Type B pancreatic cell (in vitro differentiated cells): ENCODE results near the gene C1orf174. TPM values are rescaled to one million over a fixed set of nuclear protein-coding genes. Genes with fewer than 3 reads are reported as not detected.

Source experiments
- DNase-seq: peaks from one replicate; pipeline ENCODE4 v3.0.0; 2021; ENCODE audit warnings: mixed read lengths; ENCODE audit not compliant: unreplicated experiment; ENCODE audit errors: extremely low spot score
- H3K27ac Mint-ChIP-seq: 2 replicates; pipeline ENCODE4 v1.8.0; 2021; ENCODE audit warnings: mild to moderate bottlenecking, mixed read lengths
- H3K27me3 Mint-ChIP-seq: 2 replicates; pipeline ENCODE4 v1.8.0; 2021; ENCODE audit warnings: mixed read lengths
- H3K36me3 Mint-ChIP-seq: 2 replicates; pipeline ENCODE4 v1.8.0; 2021; ENCODE audit warnings: mixed read lengths
- H3K4me1 Mint-ChIP-seq: one replicate; pipeline ENCODE4 v1.8.0; 2021; ENCODE audit warnings: mixed read lengths; ENCODE audit not compliant: unreplicated experiment
- H3K4me3 Mint-ChIP-seq: 2 replicates; pipeline ENCODE4 v1.8.0; 2021; ENCODE audit warnings: mild to moderate bottlenecking, mixed read lengths
- H3K9me3 Mint-ChIP-seq: 2 replicates; pipeline ENCODE4 v1.8.0; 2021; ENCODE audit warnings: mixed read lengths
- total RNA-seq: library from RNA; stranded (reverse); gene quantifications from 2 replicates; pipeline ENCODE4 v1.2.1, GENCODE V29; 2021; ENCODE audit warnings: low replicate concordance
- TF ChIP-seq, protein P1 (sequence below): fragments of 200-600 bp; sonication (generic); conservative IDR thresholded peaks from 2 replicates; pipeline ENCODE4 v1.5.0; 2021; ENCODE audit warnings: antibody characterized with exemption, mild to moderate bottlenecking

The C1orf174 gene
- total RNA-seq, 1 donor from 2014 or later: 31.4 TPM

DNA sequence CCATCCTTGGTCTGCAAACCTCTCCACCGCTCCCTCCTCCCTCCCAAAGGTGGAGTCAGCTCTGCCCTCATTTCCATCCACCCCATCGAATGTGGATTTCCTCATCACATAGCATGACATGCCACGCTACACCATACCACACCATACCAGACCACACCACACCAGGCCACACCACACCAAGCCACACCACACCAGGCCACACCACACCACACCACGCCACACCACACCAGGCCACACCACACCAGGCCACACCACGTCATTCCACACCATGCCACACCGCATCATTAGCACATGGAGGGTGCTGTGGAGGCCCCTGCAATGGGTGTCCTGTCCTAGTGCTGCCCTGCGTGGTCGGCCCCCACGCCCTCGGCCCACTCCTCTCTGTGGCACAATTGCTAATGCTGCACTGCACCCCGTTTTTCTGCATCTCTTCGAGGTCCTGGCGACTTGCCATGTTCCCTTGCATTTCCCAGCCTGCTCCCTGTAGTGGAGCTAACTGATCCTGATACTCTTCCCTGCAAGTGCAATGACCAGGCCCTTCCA is 31.5 kb downstream of the C1orf174 start:
- H3K27me3 Mint-ChIP-seq: no peaks in the 10 kb centered on the region
- no peak overlapping the region for H3K27ac Mint-ChIP-seq
- H3K4me1 Mint-ChIP-seq: no peaks in the 10 kb centered on the region
- H3K36me3 Mint-ChIP-seq: peaks cover 15% of the 10 kb centered on the region
- TF ChIP-seq, protein P1, sequence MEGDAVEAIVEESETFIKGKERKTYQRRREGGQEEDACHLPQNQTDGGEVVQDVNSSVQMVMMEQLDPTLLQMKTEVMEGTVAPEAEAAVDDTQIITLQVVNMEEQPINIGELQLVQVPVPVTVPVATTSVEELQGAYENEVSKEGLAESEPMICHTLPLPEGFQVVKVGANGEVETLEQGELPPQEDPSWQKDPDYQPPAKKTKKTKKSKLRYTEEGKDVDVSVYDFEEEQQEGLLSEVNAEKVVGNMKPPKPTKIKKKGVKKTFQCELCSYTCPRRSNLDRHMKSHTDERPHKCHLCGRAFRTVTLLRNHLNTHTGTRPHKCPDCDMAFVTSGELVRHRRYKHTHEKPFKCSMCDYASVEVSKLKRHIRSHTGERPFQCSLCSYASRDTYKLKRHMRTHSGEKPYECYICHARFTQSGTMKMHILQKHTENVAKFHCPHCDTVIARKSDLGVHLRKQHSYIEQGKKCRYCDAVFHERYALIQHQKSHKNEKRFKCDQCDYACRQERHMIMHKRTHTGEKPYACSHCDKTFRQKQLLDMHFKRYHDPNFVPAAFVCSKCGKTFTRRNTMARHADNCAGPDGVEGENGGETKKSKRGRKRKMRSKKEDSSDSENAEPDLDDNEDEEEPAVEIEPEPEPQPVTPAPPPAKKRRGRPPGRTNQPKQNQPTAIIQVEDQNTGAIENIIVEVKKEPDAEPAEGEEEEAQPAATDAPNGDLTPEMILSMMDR: no peak
- DNase-seq: no peak
- no peak overlapping the region for H3K4me3 Mint-ChIP-seq
- H3K9me3 Mint-ChIP-seq: no peaks in the 10 kb centered on the region

- peaks cover 12% of the 10 kb centered on the region for H3K36me3 Mint-ChIP-seq
- H3K27ac Mint-ChIP-seq: no peak overlapping the region
- no peak overlapping the region for H3K4me3 Mint-ChIP-seq
- TF ChIP-seq, protein P1: no peak
- H3K4me1 Mint-ChIP-seq: no peaks in the 10 kb centered on the region
- no peak for DNase-seq
- no peaks in the 10 kb centered on the region for H3K9me3 Mint-ChIP-seq
- no peaks in the 10 kb centered on the region for H3K27me3 Mint-ChIP-seq
Measured at GRCh38 chr1:3865606-3866160, 34.4 kb downstream of the C1orf174 start.

GRCh38 chr1:3864884-3865283 is 35.2 kb downstream of the C1orf174 start:
- no peaks in the 10 kb centered on the region for H3K9me3 Mint-ChIP-seq
- no peak for DNase-seq
- no peak overlapping the region for H3K4me3 Mint-ChIP-seq
- no peaks in the 10 kb centered on the region for H3K27me3 Mint-ChIP-seq
- no peaks in the 10 kb centered on the region for H3K4me1 Mint-ChIP-seq
- no peak overlapping the region for H3K27ac Mint-ChIP-seq
- TF ChIP-seq, protein P1: no peak
- peaks cover 9% of the 10 kb centered on the region for H3K36me3 Mint-ChIP-seq

GRCh38 chr1:3863231-3863935 is 36.7 kb downstream of the C1orf174 start:
- no peak overlapping the region for H3K4me3 Mint-ChIP-seq
- DNase-seq: no peak
- H3K9me3 Mint-ChIP-seq: no peaks in the 10 kb centered on the region
- no peaks in the 10 kb centered on the region for H3K27me3 Mint-ChIP-seq
- peaks cover 5% of the 10 kb centered on the region for H3K4me1 Mint-ChIP-seq
- TF ChIP-seq, protein P1: no peak
- peaks cover 5% of the 10 kb centered on the region for H3K36me3 Mint-ChIP-seq
- H3K27ac Mint-ChIP-seq: no peak overlapping the region

DNA sequence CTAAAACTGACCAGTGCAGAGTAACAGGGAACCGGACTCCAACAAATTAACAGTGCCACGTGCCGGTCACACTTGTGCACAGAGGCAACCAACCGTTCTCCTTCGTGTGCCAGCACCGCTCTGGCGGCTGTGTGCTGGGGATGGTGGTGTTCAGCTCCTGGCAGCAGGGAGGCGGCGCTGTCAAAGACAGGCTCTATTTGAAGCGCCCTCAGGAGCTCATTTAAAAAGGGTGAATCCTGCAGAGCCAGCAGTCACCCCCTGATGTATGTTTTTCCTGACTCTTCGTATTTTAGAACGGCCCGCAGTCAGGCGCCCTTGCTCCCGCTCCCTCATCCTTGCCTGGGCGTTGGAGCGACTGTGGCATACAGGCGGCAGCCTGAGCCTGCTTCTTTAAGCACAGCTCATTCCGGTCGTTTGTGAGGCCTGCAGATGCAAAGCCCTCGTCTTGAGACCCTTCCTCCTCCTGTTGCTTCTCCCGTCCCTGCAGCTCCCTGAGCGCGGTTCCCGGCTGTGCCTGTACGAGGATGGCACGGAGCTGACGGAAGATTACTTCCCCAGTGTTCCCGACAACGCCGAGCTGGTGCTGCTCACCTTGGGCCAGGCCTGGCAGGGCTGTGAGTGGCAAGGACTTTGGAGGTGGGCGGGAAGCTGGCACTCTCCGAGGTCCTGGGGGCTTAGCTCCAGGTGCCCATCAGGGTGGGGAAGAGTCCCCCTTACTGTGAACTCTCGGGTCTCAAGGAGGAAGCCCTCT is 41.7 kb downstream of the C1orf174 start:
- no peak for DNase-seq
- Mint-ChIP-seq H3K36me3 (no peaks in the 10 kb centered on the region), H3K9me3 (no peaks in the 10 kb centered on the region), H3K4me3 (peak overlapping the region; percentile 100), H3K27ac (no peak overlapping the region), H3K27me3 (no peaks in the 10 kb centered on the region), H3K4me1 (peaks cover 15% of the 10 kb centered on the region)
- TF ChIP-seq, protein P1: no peak
